ENCODE measurements around the gene SURF4. TPM values are rescaled to one million over a fixed set of nuclear protein-coding genes. Genes with fewer than 3 reads are reported as not detected.

The SURF4 gene
- total and polyA plus RNA-seq, 2 of the 13 experiments (the other 11 are each of a cell fraction or from before 2014, with no cell fraction given) = 220 to 265 TPM

DNA sequence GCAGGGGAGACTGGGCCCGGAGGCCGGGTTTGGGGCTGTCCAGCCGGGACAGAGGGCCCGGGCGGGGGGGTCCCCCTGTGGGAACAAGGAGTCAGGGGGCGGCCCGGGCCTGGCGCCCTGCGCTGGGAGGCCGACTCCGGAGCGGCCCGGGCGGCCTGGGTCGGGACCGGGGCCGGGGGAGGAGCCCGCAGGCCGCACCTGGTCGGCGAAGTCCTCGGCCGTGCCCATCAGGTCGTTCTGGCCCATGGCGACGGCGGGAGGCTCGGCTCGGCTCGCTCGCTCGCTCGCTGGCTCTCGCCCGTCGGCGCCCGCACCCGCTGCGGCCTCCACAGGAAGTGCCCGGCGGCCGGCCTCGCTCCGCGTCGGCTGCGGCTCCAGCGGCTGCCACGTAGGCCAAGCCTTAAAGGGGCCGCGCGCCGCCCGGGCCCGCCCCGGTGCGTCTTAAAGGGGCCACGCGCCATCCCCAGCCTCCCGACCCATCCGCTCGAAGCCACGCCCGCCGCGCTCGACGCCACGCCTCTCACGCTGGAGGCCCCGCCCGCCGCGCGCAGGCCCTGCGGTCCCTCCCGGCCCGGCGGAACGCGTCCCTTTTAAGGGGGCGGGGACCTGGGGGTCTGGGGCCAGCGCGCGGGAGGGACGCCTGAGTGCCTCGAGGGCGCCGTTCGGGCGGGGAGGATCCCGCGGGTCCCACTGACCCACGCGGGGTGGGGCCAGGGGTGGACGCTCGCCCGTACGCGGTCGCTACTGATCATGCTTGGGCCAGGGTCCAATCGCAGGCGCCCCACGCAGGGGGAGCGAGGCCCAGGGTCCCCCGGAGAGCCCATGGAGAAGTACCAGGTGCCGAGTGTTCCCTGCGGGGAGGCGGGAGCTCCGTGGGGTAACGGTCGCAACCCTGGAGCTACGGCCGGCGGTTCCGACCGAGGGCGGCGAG, at the start of gene SURF4, which contains the start of gene STKLD1 (continued):
- TF ChIP-seq, protein P1, sequence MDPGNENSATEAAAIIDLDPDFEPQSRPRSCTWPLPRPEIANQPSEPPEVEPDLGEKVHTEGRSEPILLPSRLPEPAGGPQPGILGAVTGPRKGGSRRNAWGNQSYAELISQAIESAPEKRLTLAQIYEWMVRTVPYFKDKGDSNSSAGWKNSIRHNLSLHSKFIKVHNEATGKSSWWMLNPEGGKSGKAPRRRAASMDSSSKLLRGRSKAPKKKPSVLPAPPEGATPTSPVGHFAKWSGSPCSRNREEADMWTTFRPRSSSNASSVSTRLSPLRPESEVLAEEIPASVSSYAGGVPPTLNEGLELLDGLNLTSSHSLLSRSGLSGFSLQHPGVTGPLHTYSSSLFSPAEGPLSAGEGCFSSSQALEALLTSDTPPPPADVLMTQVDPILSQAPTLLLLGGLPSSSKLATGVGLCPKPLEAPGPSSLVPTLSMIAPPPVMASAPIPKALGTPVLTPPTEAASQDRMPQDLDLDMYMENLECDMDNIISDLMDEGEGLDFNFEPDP (CRISPR knock-in tag; conservative IDR thresholded peaks at IDR 0.05) = 0 out of 2 replicates have a peak, but pooled peaks have one; percentile 12
- no peak for TF ChIP-seq NR2F2 (IDR thresholded peaks at IDR 0.05; ENCODE audit: borderline replicate concordance, low read depth)
- TF ChIP-seq, protein P2, sequence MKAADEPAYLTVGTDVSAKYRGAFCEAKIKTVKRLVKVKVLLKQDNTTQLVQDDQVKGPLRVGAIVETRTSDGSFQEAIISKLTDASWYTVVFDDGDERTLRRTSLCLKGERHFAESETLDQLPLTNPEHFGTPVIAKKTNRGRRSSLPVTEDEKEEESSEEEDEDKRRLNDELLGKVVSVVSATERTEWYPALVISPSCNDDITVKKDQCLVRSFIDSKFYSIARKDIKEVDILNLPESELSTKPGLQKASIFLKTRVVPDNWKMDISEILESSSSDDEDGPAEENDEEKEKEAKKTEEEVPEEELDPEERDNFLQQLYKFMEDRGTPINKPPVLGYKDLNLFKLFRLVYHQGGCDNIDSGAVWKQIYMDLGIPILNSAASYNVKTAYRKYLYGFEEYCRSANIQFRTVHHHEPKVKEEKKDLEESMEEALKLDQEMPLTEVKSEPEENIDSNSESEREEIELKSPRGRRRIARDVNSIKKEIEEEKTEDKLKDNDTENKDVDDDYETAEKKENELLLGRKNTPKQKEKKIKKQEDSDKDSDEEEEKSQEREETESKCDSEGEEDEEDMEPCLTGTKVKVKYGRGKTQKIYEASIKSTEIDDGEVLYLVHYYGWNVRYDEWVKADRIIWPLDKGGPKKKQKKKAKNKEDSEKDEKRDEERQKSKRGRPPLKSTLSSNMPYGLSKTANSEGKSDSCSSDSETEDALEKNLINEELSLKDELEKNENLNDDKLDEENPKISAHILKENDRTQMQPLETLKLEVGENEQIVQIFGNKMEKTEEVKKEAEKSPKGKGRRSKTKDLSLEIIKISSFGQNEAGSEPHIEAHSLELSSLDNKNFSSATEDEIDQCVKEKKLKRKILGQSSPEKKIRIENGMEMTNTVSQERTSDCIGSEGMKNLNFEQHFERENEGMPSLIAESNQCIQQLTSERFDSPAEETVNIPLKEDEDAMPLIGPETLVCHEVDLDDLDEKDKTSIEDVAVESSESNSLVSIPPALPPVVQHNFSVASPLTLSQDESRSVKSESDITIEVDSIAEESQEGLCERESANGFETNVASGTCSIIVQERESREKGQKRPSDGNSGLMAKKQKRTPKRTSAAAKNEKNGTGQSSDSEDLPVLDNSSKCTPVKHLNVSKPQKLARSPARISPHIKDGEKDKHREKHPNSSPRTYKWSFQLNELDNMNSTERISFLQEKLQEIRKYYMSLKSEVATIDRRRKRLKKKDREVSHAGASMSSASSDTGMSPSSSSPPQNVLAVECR (CRISPR knock-in tag; IDR thresholded peaks at IDR 0.05; ENCODE audit: borderline replicate concordance) = peak; percentile 45; the same call in 1 of the 2 replicates
- TF ChIP-seq ASH2L (IDR thresholded peaks at IDR 0.05; ENCODE audit: insufficient read length, low read depth, low read length) = peak; percentile 9
- TF ChIP-seq, protein P3, sequence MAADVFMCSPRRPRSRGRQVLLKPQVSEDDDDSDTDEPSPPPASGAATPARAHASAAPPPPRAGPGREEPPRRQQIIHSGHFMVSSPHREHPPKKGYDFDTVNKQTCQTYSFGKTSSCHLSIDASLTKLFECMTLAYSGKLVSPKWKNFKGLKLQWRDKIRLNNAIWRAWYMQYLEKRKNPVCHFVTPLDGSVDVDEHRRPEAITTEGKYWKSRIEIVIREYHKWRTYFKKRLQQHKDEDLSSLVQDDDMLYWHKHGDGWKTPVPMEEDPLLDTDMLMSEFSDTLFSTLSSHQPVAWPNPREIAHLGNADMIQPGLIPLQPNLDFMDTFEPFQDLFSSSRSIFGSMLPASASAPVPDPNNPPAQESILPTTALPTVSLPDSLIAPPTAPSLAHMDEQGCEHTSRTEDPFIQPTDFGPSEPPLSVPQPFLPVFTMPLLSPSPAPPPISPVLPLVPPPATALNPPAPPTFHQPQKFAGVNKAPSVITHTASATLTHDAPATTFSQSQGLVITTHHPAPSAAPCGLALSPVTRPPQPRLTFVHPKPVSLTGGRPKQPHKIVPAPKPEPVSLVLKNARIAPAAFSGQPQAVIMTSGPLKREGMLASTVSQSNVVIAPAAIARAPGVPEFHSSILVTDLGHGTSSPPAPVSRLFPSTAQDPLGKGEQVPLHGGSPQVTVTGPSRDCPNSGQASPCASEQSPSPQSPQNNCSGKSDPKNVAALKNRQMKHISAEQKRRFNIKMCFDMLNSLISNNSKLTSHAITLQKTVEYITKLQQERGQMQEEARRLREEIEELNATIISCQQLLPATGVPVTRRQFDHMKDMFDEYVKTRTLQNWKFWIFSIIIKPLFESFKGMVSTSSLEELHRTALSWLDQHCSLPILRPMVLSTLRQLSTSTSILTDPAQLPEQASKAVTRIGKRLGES (CRISPR knock-in tag; IDR thresholded peaks at IDR 0.05; ENCODE audit: borderline replicate concordance) = 0 out of 2 replicates have a peak, but pooled peaks have one; percentile 51
- TF ChIP-seq, protein P4, sequence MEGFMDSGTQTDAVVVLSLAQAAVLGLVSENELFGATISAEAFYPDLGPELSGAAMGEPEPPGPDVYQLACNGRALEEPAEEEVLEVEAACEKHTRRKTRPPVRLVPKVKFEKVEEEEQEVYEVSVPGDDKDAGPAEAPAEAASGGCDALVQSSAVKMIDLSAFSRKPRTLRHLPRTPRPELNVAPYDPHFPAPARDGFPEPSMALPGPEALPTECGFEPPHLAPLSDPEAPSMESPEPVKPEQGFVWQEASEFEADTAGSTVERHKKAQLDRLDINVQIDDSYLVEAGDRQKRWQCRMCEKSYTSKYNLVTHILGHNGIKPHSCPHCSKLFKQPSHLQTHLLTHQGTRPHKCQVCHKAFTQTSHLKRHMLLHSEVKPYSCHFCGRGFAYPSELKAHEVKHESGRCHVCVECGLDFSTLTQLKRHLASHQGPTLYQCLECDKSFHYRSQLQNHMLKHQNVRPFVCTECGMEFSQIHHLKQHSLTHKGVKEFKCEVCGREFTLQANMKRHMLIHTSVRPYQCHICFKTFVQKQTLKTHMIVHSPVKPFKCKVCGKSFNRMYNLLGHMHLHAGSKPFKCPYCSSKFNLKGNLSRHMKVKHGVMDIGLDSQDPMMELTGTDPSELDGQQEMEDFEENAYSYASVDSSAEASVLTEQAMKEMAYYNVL (CRISPR knock-in tag; IDR thresholded peaks at IDR 0.05; ENCODE audit: borderline replicate concordance) = no peak; the same call in 1 of the 2 replicates
- TF ChIP-seq, protein P5, sequence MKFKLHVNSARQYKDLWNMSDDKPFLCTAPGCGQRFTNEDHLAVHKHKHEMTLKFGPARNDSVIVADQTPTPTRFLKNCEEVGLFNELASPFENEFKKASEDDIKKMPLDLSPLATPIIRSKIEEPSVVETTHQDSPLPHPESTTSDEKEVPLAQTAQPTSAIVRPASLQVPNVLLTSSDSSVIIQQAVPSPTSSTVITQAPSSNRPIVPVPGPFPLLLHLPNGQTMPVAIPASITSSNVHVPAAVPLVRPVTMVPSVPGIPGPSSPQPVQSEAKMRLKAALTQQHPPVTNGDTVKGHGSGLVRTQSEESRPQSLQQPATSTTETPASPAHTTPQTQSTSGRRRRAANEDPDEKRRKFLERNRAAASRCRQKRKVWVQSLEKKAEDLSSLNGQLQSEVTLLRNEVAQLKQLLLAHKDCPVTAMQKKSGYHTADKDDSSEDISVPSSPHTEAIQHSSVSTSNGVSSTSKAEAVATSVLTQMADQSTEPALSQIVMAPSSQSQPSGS (CRISPR knock-in tag; IDR thresholded peaks at IDR 0.05) = 0 out of 2 replicates have a peak, but pooled peaks have one; percentile 11
